ENCODE results near the gene MAGEA11.
"Not testable (repeated sequence)": the region's sequence is repeated elsewhere in the genome, so short reads cannot be mapped to it uniquely, and the experiment has no call there.

Gene MAGEA11

DNA sequence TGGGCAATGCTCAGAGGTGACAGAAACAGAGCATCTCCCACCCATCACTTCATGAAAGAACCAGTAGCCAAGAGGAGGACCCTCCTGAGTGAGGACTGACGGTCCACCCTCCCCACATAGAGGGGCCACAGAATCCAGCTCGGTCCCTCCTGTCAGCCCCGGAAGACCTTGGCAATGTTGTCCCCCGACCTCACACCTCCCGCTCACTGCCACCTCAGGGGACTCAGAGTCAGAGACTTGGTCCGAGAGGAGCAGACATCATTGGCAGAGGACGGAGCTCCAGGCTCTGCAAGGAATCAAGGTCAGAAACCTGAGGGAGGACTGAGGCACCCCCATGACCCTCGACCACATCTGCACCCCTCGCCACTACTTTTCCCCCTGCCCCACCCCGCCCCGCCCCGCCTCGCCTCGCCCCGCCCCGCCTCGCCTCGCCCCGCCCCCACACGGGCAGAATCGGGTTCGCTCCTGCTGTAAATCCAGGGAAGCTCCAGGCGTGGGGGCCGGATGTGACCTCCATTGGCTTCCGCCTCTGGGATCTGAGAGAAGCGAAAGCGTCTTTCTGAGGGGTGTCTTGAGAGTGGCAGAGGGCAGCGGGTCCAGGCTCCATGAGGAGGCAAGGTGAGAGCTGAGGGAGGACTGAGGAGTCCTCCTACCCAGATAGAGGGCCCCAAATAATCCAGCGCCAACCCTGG is at the start of gene MAGEA11:
MAGEA11 (plus strand) TSS at position 516 of the 692 bp plus-strand sequence. CDS start 1,100 bp downstream, outside the sequence.
- no peak for DNase-seq (ENCODE audit: low read depth in 2 of 3, low spot score in 2 of 3)

GRCh38 chrX:149675088-149675487 is 36.8 kb upstream of the MAGEA11 start:
- not testable (repeated sequence) for DNase-seq (ENCODE audit: low read depth in 2 of 3, low spot score in 2 of 3)

- not testable (repeated sequence) for DNase-seq (ENCODE audit: low read depth in 2 of 3, low spot score in 2 of 3)
These were observed 36.3 kb upstream of the MAGEA11 start for GRCh38 chrX:149675554-149675953.

- DNase-seq (ENCODE audit: low read depth in 2 of 3, low spot score in 2 of 3) = not testable (repeated sequence)
These were observed 32.6 kb upstream of the MAGEA11 start for GRCh38 chrX:149679164-149679678.

DNA sequence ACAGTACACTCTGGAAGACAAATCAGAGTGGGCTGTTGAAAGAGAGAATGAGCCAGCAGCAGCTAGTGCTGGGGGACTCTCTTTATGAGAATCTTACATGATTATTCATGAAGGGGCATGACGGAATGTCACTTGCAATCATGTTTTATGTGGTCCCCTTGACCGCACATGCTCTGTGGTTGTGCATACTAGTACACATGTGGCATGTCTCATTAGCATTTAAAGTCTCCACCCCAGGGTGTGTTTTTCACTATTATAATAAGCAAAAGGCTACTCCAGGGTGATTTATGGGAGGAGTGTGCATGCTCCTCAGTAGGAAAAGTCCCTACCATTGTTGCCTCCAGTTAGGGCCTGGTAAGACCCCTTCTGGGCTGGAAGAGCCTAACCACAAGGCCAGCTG is 30.7 kb upstream of the MAGEA11 start:
- DNase-seq (ENCODE audit: low read depth in 2 of 3, low spot score in 2 of 3) = no peak

- no peak for DNase-seq (ENCODE audit: low read depth in 2 of 3, low spot score in 2 of 3)
These were observed 29.8 kb upstream of the MAGEA11 start for GRCh38 chrX:149682031-149682430.

GRCh38 chrX:149682956-149683947 is 28.6 kb upstream of the MAGEA11 start:
- no peak for DNase-seq (ENCODE audit: low read depth in 2 of 3, low spot score in 2 of 3)

GRCh38 chrX:149683966-149684730 is 27.7 kb upstream of the MAGEA11 start:
- no peak for DNase-seq (ENCODE audit: low read depth in 2 of 3, low spot score in 2 of 3)

DNA sequence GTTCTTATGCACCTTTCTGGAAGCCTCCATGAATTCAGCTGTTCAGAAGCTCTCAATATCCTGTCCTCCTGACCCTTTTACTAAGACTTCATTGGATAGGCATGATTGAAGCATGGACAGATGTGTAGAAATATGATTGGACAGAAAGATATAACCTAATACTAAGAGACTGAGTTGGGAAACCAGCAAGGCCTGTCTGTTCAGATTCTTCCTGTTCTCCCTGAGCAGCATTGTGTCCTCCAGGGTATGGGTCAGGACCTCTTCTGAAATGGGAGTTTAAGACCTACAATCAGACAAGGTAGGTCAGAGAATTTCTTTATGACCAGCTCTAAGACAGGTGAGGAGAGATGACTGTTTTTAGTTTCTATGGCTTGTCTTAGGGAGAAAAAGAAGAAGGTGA is 23.9 kb upstream of the MAGEA11 start:
- no peak for DNase-seq (ENCODE audit: low read depth in 2 of 3, low spot score in 2 of 3)

DNA sequence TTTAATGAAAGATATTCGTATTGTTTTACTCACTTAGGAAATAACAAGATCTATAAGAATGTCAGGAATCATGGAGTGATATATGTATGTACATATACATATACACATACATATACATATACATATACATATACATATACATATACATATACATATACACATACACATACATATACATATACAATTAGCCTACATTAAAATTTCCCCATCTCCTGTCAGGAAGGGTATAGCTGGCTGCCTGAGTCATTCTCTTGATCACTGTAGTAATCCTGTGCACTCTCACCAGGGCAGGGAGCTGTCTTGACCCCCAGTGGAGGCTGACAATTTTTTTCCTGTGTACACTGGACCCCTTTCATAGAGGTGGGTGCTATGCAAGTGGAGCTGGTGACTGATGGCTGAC is 23.3 kb upstream of the MAGEA11 start:
- DNase-seq (ENCODE audit: low read depth in 2 of 3, low spot score in 2 of 3) = no peak

DNA sequence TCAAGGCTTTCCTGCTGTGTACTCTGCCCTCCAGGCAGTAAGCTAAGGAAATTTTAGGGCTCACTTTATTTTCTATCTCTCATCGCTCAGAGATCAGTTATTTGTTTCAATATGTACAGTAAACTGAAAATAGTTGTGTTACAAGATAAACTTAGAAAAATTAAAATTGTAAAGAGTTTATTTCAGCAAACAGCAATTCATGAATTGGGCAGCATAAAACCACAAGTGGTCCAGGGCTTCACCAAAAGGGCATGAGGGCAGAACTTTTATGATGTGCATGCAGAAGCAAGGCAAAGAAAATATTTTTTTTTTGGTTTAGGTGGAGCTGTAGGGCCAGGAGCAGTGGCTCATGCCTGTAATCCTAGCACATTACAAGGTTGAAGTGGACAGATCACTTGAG is 20.1 kb upstream of the MAGEA11 start:
- no peak for DNase-seq (ENCODE audit: low read depth in 2 of 3, low spot score in 2 of 3)

- DNase-seq (ENCODE audit: low read depth in 2 of 3, low spot score in 2 of 3) = not testable (repeated sequence)
These were observed 19.1 kb upstream of the MAGEA11 start for GRCh38 chrX:149692686-149693272.

DNA sequence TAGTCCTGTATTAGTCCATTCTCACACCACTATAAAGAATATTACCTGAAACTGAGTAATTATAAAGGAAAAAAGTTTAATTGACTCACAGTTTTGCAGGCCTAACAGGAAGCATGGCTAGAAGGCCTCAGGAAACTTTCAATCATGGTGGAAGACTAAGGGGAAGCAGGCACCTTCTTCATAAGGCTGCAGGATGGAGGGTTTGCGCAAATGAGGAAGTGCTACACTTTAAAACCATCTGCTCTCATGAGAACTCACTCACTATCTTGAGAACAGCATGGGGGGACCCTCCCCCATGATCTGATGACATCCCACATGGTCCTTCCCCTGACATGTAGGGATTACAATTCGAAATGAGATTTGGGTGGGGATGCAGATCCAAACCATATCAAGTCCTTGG is 12.1 kb upstream of the MAGEA11 start:
- DNase-seq (ENCODE audit: low read depth in 2 of 3, low spot score in 2 of 3) = no peak

DNA sequence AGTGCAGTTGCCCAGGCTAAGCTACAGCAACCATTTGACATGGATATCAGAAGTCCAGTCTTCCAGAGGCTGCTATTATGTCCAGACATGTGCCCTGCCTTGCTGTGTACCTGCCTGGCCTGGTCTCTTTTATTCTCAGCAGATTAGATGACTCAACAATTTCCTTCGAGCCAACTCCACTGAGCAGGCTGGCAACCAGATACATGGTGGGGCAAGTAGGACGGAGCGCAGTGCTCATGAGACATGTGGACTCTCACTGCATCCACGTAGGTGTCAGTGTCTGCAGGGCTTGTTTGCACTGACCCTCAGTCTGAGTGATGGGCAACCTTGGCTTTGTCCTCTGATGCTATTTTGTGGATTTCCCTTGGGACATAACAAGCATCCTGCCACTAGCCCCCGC is 7.2 kb upstream of the MAGEA11 start:
- no peak for DNase-seq (ENCODE audit: low read depth in 2 of 3, low spot score in 2 of 3)

- DNase-seq (ENCODE audit: low read depth in 2 of 3, low spot score in 2 of 3) = no peak
These were observed 4.5 kb upstream of the MAGEA11 start for GRCh38 chrX:149707147-149707901.

GRCh38 chrX:149712831-149713230 is 971 bp downstream of the MAGEA11 start:
- DNase-seq (ENCODE audit: low read depth in 2 of 3, low spot score in 2 of 3) = no peak

GRCh38 chrX:149713279-149714050 is 1.6 kb downstream of the MAGEA11 start:
- DNase-seq (ENCODE audit: low read depth in 2 of 3, low spot score in 2 of 3) = no peak

DNA sequence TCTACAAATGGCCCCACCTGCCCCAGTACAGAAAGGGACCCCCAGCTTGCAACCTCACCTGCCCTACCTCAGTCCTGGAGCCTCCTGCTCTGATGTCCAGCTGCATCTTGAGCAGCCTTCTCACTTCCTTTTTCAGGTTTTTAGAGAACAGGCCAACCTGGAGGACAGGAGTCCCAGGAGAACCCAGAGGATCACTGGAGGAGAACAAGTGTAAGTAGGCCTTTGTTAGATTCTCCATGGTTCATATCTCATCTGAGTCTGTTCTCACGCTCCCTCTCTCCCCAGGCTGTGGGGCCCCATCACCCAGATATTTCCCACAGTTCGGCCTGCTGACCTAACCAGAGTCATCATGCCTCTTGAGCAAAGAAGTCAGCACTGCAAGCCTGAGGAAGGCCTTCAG is 3.6 kb downstream of the MAGEA11 start:
- no peak for DNase-seq (ENCODE audit: low read depth in 2 of 3, low spot score in 2 of 3)

DNA sequence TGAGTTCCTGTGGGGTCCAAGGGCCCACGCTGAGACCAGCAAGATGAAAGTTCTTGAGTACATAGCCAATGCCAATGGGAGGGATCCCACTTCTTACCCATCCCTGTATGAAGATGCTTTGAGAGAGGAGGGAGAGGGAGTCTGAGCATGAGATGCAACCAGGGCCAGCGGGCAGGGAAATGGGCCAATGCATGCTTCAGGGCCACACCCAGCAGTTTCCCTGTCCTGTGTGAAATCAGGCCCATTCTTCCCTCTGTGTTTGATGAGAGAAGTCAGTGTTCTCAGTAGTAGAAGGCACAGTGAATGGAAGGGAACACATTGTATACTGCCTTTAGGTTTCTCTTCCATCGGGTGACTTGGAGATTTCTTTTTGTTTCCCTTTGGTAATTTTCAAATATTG is 4.8 kb downstream of the MAGEA11 start:
- no peak for DNase-seq (ENCODE audit: low read depth in 2 of 3, low spot score in 2 of 3)
